DMS 273 (cell line): ENCODE results near the gene AGBL3.
"Not testable (repeated sequence)": the region's sequence is repeated elsewhere in the genome, so short reads cannot be mapped to it uniquely, and the experiment has no call there.

Experiments
- DNase-seq: peaks from one replicate; lab custom pipeline; 2025; ENCODE audit not compliant: unreplicated experiment; lab: John Stamatoyannopoulos, UW

Gene AGBL3

DNA sequence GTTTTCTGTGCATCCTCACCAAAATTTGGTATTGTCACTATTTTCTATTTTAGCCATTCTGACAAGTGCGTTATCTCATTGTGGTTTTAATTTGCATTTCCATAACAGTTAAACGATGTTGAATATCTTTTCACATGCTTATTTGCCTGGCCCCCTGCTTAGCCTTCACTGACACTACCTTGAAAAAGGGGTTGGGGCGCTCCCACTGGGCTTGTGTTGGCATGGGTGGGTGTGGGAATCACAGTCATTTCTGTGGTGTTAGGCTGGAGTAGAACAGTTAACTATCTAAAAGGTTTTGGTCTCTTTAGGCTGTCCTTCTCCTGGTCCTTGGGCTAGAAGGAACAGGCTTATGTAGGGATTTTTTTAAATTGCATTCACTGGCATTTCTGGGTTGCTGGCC is 89.4 kb downstream of the AGBL3 start:
- DNase-seq = no peak

DNA sequence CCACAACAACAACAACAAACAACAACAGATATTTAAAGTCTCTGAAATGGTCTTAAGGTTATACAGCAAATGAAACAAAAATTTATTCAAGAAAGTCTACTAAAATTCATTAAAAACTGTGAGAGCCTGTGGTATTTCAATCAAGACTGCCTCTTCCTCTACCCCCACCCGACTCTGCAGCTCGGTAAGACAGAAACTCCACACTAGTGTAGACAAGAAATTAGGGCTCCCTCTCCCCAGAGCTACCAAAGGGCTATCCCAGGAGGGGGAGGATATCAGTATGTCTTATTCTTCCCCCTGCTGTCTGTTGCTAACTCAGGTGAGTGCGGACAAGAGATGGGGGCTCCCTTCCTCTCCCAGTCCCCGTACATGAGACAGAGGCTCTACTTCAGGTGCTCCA is 90.6 kb downstream of the AGBL3 start:
- DNase-seq = no peak

DNA sequence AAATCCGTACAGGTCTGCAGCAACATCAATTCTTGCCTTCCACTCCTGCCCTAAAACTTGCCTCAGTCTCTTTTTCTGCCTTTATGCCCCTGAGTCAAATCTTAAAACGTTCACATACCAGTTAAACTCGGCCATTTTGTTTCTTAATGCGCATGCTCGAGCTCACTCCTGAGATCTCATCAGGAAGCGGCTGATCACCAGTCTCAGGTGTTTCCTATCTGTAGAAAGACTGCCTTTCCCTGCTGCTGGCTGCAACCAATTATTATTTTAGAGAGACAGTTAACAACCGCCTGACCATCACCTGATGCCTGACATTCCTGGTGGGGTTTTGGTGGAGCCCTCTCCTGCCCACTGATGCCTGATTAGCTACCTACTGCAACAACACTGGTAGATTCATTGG is 91.3 kb downstream of the AGBL3 start:
- no peak for DNase-seq

DNA sequence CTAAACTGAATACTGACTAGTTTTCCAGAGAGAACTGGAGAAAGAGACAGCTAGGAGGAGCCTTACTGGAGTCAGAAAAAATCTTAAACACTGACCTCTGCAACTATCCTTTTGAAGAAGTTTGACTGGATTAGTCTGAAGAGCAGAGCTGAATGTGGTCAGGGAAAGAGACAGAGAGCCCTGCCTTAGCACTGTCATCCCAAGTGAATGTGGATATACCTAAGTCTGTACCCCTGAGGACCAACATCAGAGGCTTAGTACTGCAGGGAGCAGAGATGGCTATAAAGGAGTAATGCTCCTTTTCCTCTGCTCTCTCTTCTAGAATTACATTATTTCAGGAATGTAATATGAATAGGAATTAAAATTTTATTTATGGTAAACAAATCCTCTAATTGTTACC is 91.7 kb downstream of the AGBL3 start:
- no peak for DNase-seq

DNA sequence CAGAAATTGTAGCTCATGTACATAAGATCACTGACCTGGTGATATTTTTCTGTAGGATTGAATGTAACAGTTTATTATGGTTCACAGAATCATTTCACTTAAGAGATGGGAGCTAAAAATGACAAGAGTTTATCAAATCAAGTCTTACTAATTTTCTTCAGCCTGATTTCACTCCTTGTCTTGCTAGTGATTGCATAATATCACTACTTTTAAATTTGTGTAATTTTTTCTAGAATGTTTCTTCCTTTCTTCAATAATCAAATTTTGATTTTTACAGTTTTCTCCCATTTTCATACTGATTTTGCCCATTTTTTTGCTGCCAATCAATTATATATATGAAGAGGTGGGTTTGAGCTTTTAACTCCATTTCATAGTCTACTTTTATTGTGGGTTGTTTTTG is 92.8 kb downstream of the AGBL3 start:
- no peak for DNase-seq

DNA sequence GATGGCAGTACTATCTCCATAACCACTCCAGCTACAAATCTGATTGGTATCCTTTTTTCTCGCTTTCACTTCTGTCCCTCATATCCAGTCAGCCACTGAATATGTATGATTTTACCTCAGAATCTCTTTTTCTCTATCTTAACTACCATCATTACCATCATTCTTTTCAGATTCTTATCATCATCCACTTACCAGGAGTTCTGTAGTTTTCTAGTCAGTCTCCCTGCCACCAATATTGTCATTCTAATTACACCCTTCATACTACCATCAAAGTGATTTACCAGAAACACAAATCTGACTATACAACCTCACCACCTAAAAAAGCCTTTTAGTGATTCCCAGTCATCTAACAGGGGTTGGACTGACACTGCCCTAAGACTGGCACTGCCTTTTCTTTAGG is 96.7 kb downstream of the AGBL3 start:
- no peak for DNase-seq

DNA sequence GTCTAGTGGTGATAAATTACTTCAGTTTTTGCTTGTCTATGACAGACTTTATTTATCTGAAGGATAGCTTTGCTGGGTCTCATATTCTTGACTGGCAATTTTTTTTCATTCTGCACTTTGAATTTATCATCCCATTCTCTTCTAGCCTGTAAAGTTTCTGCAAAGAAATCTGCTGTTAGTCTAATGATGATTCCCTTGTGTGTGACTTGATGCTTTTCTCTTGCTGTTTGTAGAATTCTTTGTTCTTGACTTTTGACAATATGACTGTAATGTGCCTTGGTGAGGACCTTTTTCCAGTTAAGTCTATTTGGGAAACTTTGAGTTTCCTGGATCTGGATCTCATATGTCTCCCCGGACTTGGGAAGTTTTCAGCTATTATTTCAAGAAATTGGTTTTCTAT is 102.3 kb downstream of the AGBL3 start:
- no peak for DNase-seq

DNA sequence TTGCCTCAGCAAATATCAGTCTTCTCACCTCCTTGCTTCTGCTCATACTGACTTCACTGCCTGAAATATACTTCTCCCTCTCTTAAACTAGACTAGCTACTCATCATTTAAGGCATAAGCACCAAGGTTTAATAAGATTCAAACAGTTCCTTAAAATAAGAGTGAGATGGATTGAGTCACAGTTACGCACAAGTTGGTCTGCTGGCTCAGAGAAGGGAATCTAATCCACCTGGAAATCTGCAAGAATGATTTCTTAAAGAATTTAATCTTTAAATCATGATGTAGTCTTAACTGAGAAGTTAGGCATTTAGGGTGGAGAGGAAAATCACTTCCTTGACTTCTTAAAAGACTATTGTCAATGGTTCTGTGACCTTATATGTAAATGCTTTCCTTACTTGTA is 105.4 kb downstream of the AGBL3 start:
- DNase-seq = no peak

DNA sequence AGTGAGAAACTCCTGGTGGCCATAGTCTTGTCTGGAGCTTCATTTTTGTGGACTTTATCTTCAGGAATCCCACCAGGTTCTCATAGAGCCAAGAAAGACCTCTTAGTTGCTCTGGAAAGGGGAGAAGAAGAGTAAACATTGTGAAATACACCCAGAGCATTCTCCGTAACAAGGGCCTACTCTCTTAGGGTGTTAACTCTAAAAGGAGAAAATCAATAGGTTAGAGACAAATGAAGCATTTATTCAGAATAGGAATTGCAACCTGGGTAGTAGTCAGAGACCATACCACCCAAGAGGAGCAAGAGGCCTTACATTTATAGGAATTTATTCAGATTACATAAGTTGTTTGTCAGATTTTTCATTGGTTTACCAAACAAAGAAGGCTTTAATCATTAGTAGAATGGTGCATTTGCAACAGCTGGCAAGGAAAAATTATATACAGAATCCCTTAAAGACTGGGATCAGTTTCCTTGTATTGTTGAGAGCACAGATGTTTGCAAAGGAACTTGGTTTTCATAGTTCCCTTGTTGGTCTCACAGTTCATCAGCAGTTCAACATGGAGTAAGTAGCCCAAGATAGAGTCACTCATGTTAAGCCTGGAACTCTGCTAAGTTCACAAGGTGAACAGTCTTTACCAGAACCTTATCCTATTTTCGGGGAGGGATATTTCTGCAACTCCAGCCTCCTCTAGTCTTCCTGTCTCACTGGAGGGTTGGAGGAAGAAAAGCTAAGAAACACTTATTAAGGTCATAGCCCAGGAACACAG is 108.3 kb downstream of the AGBL3 start:
- DNase-seq = no peak

DNA sequence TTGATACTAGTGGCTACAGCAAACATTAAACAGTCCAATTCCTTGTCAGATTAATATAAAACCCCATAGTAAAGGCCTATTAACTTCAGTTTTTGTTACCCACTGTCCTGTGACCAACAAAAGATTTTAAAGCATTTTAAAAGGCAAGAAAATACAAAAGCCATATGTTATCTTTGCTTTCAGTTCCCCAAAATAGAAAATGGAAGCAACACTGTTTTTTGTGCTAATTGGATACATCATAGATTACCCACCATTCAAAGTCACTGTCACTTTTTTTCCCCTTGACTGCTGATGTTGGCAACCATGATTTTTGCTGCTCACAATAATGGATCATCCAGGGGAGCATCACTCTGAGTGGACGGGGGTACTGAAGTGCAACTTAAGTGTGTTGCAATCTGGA is 109.1 kb downstream of the AGBL3 start:
- DNase-seq = no peak

DNA sequence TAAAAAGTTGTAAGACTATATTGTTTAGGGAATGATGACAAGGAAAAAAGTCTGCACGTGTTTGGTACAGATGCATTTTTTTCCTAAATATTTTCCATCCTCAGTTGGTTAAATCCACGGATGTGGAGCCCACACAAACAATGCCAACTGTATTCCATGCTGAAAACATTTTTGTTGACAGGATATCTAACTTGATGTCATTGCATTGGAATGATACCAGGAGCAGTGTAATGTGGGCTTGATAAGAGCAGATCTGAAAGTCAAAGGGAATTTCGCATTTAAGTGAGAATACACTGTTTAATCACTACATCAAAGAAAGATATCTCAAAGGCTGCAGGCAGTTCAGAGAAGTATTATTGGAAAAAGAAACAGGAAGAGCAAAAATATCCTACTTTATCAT is 112.1 kb downstream of the AGBL3 start:
- DNase-seq = no peak

DNA sequence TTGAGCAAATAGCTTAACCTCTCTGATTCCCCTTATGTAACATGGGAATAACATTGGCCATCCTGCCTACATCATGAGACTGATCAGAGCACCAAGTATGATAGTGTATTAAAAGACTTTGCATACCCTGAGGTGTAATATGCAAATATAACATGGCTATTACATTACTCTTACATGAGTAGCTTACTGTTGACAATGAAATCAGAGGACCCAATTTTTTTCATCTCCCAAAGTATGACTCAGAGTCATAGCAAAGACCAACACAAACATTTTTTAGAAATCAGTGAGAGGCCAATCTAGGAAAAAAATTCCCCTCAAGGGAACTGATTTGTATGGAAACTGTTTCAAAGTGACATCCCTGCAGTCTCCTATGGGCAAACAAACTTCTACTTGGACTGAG is 114.5 kb downstream of the AGBL3 start:
- no peak for DNase-seq

DNA sequence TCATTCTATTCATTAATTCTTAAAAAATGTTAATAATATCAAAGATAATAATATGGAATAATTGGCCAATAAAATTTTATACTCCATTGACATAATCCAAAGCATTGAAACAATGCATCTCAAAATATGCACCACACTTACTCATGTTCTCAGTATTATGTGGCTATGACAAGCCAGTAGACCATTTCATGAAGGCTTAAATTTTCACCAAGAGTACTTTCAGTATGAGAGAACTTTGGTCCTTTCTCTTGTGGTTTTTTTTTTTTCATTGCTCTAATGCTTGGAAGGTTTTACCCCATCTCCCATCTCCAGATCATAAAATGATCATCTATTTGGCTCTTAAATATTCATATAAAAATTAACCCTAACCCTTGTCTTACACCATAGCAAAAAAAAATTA is 116.1 kb downstream of the AGBL3 start:
- no peak for DNase-seq

DNA sequence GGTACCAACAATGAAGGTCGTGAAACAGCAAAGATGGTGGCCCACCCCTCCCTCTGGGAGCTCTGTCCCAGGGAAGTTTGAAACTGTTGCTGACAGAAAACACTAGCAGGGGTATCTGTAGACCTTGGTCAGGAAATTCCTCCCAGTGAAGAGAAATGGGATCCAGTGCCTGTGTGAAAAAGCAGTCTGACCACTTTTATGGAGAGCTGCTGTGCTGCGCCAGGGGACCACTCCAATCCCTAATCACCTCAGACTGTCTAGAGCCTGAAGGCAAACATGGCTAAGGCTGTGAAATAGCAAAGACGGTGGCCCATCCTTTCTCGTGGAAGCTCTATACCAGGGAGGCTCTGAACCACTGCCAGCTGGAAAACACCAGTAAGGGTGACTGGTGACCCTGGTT is 123.3 kb downstream of the AGBL3 start:
- DNase-seq = no peak

DNA sequence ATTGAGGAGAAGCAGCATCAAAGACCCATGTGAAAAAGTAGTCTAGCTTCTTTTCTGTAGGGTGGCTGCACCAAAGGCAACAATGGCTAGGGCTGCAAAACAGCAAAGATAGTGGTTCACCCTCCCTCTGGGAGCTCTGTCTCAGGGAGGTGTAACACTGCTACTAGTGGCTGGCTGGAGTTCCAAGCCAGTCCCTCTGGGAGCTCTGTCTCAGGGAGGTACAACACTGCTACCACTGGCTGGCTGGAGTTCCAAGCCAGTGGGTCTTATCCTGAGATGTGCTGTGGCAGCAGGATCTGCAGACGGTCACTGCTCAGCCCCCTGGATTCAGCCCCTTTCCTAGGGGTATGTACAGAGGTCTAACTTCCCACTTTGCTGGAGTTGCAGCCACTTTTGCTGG is 123.7 kb downstream of the AGBL3 start:
- DNase-seq = no peak

DNA sequence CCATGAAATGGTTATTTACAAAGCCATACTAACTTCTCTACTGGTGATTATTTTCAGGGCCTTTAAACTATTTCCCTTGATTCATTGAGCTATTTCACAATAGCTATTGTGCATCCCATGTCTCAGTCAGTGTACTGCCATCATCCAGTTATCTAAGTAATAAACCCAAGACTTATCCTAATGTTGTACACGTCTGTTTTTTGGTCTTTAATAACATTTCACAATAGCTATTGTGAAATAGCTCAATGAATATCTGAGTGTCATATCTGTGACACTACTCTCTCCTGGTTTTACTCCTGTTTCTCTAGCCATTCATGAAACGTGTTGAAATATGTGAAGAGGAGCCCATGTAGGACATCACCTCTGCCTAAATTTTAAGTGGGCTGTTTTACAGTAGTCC is 125.1 kb downstream of the AGBL3 start:
- DNase-seq = no peak

DNA sequence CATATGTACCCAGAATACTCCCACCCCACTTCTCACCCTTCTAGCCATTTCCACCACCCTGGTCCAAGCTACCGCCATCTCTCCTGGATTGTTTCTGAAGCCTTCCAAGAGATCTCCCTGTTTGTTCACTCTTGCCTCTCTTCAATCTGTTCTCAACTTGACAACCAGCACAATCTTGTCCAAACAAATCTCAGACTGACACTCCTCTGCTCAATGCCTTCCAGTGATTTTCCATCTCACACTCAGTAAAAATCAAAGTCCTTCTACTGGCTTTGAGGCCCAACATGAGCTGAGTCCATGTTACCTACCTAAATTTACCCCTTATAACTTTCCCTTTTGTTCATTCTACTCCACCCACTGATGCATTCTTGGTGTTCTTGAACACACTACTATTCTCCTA is 128.3 kb downstream of the AGBL3 start:
- DNase-seq = no peak

DNA sequence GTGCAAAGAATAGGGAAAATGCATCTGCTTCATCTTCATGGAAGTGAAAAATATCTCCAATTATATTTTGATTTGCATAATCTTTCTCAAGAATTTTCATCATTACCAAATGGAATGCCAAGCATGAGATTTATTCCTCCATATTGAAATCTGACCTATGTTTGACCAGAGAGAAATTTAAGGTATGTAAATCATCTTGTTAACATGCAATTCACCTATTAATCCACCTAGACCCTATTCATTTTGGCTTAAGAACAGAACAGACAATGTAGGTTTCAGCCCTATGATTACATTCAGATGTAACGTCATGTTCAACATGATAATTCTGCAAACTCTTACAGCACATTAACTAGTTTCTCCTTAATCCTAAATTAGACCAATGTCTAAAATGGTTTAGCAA is 130.8 kb downstream of the AGBL3 start:
- no peak for DNase-seq

DNA sequence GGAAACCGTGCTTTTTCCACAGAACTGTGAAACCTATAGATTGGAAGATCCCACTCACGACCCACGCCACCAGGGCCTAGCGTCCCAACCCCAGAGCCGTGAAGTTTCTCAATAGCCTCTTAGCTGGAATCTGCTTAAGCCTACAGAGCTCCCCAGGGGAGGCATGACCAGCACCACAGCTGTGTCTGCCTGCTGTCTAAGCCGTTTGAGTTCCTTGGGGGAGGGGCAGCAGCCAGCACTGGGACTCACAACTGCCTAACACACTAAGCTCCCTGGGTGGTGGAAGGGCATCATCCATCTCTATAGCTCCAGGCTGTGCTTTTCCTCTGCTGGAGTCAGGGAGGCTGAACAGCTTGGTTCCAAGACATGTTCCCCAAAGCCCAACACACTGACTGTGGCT is 135.6 kb downstream of the AGBL3 start:
- no peak for DNase-seq

DNA sequence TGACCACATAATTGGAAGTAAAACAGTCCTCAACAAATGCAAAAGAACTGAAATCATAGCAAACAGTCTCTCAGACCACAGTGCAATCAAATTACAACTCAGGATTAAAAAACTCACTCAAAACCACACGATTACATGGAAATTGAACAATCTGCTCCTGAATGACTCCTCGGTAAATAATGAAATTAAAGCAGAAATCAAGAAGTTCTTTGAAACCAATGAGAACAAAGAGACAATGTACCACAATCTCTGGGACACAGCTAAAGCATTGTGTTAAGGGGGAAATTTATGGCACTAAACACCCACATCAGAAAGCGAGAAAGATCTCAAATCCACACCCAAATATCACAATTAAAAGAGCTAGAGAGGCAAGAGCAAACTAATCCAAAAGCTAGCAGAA is 138.3 kb downstream of the AGBL3 start:
- DNase-seq = not testable (repeated sequence)

DNA sequence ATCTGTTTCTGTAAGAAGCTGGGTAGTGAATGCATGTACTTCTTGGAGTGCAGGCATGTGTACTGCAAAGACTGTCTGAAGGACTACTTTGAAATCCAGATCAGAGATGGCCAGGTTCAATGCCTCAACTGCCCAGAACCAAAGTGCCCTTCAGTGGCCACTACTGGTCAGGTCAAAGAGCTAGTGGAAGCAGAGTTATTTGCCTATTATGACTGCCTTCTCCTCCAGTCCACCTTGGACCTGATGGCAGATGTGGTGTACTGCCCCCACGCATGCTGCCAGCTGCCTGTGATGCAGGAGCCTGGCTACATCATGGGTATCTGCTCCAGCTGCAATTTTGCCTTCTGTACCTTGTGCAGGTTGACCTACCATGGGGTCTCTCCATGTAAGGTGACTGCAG is 142.6 kb downstream of the AGBL3 start:
- no peak for DNase-seq

DNA sequence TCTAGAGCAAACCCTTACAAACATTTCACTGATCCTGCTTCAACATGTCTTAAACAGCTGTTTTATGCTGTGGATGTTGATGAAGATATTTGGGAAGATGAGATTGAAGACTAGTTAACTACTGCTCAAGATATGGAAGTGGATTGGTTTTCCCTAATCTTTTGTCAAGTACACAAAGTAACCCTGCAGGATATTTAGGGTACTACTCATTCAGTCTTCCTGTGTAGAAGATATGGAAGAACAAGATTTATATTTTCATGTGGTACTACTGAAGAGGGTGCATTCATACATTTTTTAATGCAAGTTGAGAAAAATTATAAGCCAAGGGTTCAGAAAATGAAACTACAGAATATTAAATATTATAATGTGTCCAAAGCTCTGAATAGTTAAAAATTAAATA is 143.3 kb downstream of the AGBL3 start:
- peak; percentile 23 for DNase-seq

DNA sequence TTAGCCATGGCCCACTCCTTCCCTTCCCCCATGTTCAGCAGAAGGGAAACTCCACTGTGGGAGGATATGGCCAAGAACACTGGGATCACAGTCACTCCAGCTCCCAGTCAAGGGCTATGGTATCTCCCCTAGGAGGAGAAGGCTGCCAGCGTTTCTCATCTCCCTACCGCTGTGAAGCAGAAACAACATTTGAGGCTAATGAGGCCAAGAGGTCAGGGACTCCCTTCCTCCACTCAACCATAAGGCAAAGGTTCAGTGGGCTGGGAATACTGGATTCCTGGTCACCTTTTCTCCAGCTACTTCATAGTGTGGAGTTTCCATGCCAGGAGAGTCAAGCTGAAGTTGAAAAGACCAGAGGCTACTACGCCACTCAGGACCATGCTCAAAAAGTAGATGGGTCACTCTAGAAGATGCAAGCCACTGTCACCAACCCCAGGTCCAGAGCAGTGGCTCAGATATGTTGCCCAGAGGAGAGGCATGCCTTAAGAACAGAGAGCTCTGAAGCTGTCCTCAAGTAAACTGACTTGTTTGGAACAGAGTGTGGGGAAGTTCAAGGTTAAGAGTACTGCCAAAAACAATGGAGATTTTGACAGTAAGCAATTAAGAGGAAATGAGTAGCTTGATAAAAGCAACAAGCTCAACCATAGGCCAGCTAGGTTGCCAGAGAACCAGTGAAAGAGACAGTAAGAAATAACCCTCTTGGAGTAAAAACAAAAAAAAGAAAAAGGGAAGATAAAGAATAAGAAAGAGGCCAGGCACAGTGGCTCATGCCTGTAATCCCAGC is 157.8 kb downstream of the AGBL3 start:
- DNase-seq = no peak
